NCI-H1694 (cell line): ENCODE results near the gene C3orf52.
"Not testable (repeated sequence)": the region's sequence is repeated elsewhere in the genome, so short reads cannot be mapped to it uniquely, and the experiment has no call there.

ENCODE experiments used
- DNase-seq: peaks from one replicate; lab custom pipeline; 2025; lab: John Stamatoyannopoulos, UW

The C3orf52 gene

GRCh38 chr3:112086076-112086854, at the start of gene C3orf52:
Gene C3orf52, plus strand, starts transcription at chr3:112086389. Its CDS starts 19 bp downstream, at chr3:112086408.
- no peak for DNase-seq

GRCh38 chr3:112037194-112037593, 49.0 kb upstream of the C3orf52 start:
- DNase-seq: not testable (repeated sequence)

GRCh38 chr3:112038863-112039262, 47.3 kb upstream of the C3orf52 start:
- no peak for DNase-seq

GRCh38 chr3:112041321-112041720, 44.9 kb upstream of the C3orf52 start:
- no peak for DNase-seq

- DNase-seq: peak; percentile 5
Measured at GRCh38 chr3:112042842-112043280, 43.3 kb upstream of the C3orf52 start.

GRCh38 chr3:112043621-112044201, 42.5 kb upstream of the C3orf52 start:
- DNase-seq: peak; percentile 84

GRCh38 chr3:112046599-112046998, 39.6 kb upstream of the C3orf52 start:
- DNase-seq: no peak

GRCh38 chr3:112047264-112047663, 38.9 kb upstream of the C3orf52 start:
- DNase-seq: no peak

GRCh38 chr3:112048911-112049310, 37.3 kb upstream of the C3orf52 start:
- no peak for DNase-seq

- DNase-seq: no peak
Measured at GRCh38 chr3:112053229-112053628, 33.0 kb upstream of the C3orf52 start.

GRCh38 chr3:112056451-112056929, 29.7 kb upstream of the C3orf52 start:
- DNase-seq: no peak

GRCh38 chr3:112059497-112059896, 26.7 kb upstream of the C3orf52 start:
- DNase-seq: no peak

GRCh38 chr3:112061152-112061551, 25.0 kb upstream of the C3orf52 start:
- DNase-seq: no peak

- DNase-seq: not testable (repeated sequence)
Measured at GRCh38 chr3:112072387-112073060, 13.7 kb upstream of the C3orf52 start.

GRCh38 chr3:112074006-112074405, 12.2 kb upstream of the C3orf52 start:
- DNase-seq: no peak

- DNase-seq: no peak
Measured at GRCh38 chr3:112074616-112075497, 11.3 kb upstream of the C3orf52 start.

- DNase-seq: no peak
Measured at GRCh38 chr3:112078125-112079083, 7.8 kb upstream of the C3orf52 start.

- DNase-seq: no peak
Measured at GRCh38 chr3:112083239-112083638, 3.0 kb upstream of the C3orf52 start.

GRCh38 chr3:112084980-112085705, 1.0 kb upstream of the C3orf52 start:
- DNase-seq: no peak

GRCh38 chr3:112085735-112086075, 484 bp upstream of the C3orf52 start:
- DNase-seq: no peak
